ENCODE measurements around the gene NFILZ.

NFILZ gene

GRCh38 chr19:8663920-8664670 lies 33.7 kb downstream of the NFILZ start:
- POLR2A ChIA-PET = no interaction called here
- TF ChIP-seq PKNOX1 (IDR thresholded peaks at IDR 0.05) (no peak), ELF4 (IDR thresholded peaks at IDR 0.05) (no peak), ZNF384 (IDR thresholded peaks at IDR 0.05) (no peak), SP1 (IDR thresholded peaks at IDR 0.05) (no peak), L3MBTL2 (conservative IDR thresholded peaks at IDR 0.05) (no peak), LEF1 (IDR thresholded peaks at IDR 0.05; ENCODE audit: borderline replicate concordance) (no peak), NFRKB (IDR thresholded peaks at IDR 0.05) (no peak), HDGF (IDR thresholded peaks at IDR 0.05; ENCODE audit: borderline replicate concordance) (no peak), FOXA1 (IDR thresholded peaks at IDR 0.05) (no peak), SUZ12 (IDR thresholded peaks at IDR 0.05) (no peak), FOXM1 (IDR thresholded peaks at IDR 0.05; ENCODE audit: borderline replicate concordance) (no peak)
- CTCF ChIA-PET = interaction anchor here (1.0 kb wide), 1 partner anchor 30 kb away, joined by 3 read pairs; no protein-coding TSS in a partner anchor
- DNase-seq (ENCODE audit: extremely low spot score) = no peak

- ChIA-PET CTCF (no interaction called here), POLR2A (no interaction called here)
- TF ChIP-seq SUZ12 (IDR thresholded peaks at IDR 0.05) (no peak), ZNF384 (IDR thresholded peaks at IDR 0.05) (no peak), L3MBTL2 (conservative IDR thresholded peaks at IDR 0.05) (no peak), CTBP1 (IDR thresholded peaks at IDR 0.05; ENCODE audit: borderline replicate concordance) (no peak), PKNOX1 (IDR thresholded peaks at IDR 0.05) (no peak), FOXA1 (IDR thresholded peaks at IDR 0.05) (no peak), FOXK2 (IDR thresholded peaks at IDR 0.05) (no peak)
- DNase-seq (ENCODE audit: extremely low spot score) = no peak
Observed at GRCh38 chr19:8664671-8665057, 34.2 kb downstream of the NFILZ start.

GRCh38 chr19:8665468-8666213 lies 35.2 kb downstream of the NFILZ start:
- TF ChIP-seq FOXA1 (IDR thresholded peaks at IDR 0.05) (no peak), BHLHE40 (IDR thresholded peaks at IDR 0.05; ENCODE audit: borderline replicate concordance) (no peak), CTBP1 (IDR thresholded peaks at IDR 0.05; ENCODE audit: borderline replicate concordance) (no peak), NFRKB (IDR thresholded peaks at IDR 0.05) (no peak), PKNOX1 (IDR thresholded peaks at IDR 0.05) (no peak), TARDBP (IDR thresholded peaks at IDR 0.05) (no peak), ARNT (IDR thresholded peaks at IDR 0.05) (no peak), ZNF384 (IDR thresholded peaks at IDR 0.05) (no peak), SUZ12 (IDR thresholded peaks at IDR 0.05) (no peak), LEF1 (IDR thresholded peaks at IDR 0.05; ENCODE audit: borderline replicate concordance) (no peak)
- CTCF ChIA-PET = interaction anchor here (1.6 kb wide), 1 partner anchor 28 kb away, joined by 6 read pairs; no protein-coding TSS in a partner anchor
- no peak for DNase-seq (ENCODE audit: extremely low spot score)
- POLR2A ChIA-PET = no interaction called here

GRCh38 chr19:8666814-8667405 lies 36.5 kb downstream of the NFILZ start:
- TF ChIP-seq NFRKB (IDR thresholded peaks at IDR 0.05) = no peak
- TF ChIP-seq PKNOX1 (IDR thresholded peaks at IDR 0.05) = no peak
- no peak for TF ChIP-seq SP1 (IDR thresholded peaks at IDR 0.05)
- no peak for TF ChIP-seq CTBP1 (IDR thresholded peaks at IDR 0.05; ENCODE audit: borderline replicate concordance)
- no peak for TF ChIP-seq ZNF384 (IDR thresholded peaks at IDR 0.05)
- no peak for TF ChIP-seq HDGF (IDR thresholded peaks at IDR 0.05; ENCODE audit: borderline replicate concordance)
- TF ChIP-seq LEF1 (IDR thresholded peaks at IDR 0.05; ENCODE audit: borderline replicate concordance) = no peak
- no peak for TF ChIP-seq SUZ12 (IDR thresholded peaks at IDR 0.05)
- TF ChIP-seq FOXA1 (IDR thresholded peaks at IDR 0.05) = no peak
- no peak for TF ChIP-seq L3MBTL2 (conservative IDR thresholded peaks at IDR 0.05)
- TF ChIP-seq BHLHE40 (IDR thresholded peaks at IDR 0.05; ENCODE audit: borderline replicate concordance) = no peak
- no peak for TF ChIP-seq FOXM1 (IDR thresholded peaks at IDR 0.05; ENCODE audit: borderline replicate concordance)
- no peak for TF ChIP-seq TARDBP (IDR thresholded peaks at IDR 0.05)
- TF ChIP-seq ARNT (IDR thresholded peaks at IDR 0.05) = no peak
- DNase-seq (ENCODE audit: extremely low spot score) = no peak
- ChIA-PET POLR2A (no interaction called here), CTCF (no interaction called here)

GRCh38 chr19:8673276-8673891 lies 43.0 kb downstream of the NFILZ start:
- POLR2A ChIA-PET = no interaction called here
- CTCF ChIA-PET = no interaction called here
- TF ChIP-seq ELF4 (IDR thresholded peaks at IDR 0.05) = no peak
- no peak for TF ChIP-seq FOXA1 (IDR thresholded peaks at IDR 0.05)
- TF ChIP-seq L3MBTL2 (conservative IDR thresholded peaks at IDR 0.05) = no peak
- no peak for TF ChIP-seq BHLHE40 (IDR thresholded peaks at IDR 0.05; ENCODE audit: borderline replicate concordance)
- TF ChIP-seq CTBP1 (IDR thresholded peaks at IDR 0.05; ENCODE audit: borderline replicate concordance) = no peak
- TF ChIP-seq LEF1 (IDR thresholded peaks at IDR 0.05; ENCODE audit: borderline replicate concordance) = no peak
- no peak for TF ChIP-seq TARDBP (IDR thresholded peaks at IDR 0.05)
- no peak for TF ChIP-seq PKNOX1 (IDR thresholded peaks at IDR 0.05)
- no peak for TF ChIP-seq SP1 (IDR thresholded peaks at IDR 0.05)
- TF ChIP-seq FOXK2 (IDR thresholded peaks at IDR 0.05) = no peak
- no peak for TF ChIP-seq SUZ12 (IDR thresholded peaks at IDR 0.05)
- no peak for DNase-seq (ENCODE audit: extremely low spot score)
